ENCODE results near the gene GPC6.

GRCh38 chr13:94431987-94432386 is 1205.4 kb downstream of the GPC6 start:
- TF ChIP-seq CTCF (conservative IDR thresholded peaks at IDR 0.05) (no peak), ZFX (IDR thresholded peaks at IDR 0.05) (no peak)
